IMR-90 (cell line): ENCODE data around the gene SLC25A52. TPM values are rescaled to one million over a fixed set of nuclear protein-coding genes. Genes with fewer than 3 reads are reported as not detected.

Experiments used
- ATAC-seq: fragments of 200-7000 bp; cut with Tn5 transposase; 2 replicates; pipeline ENCODE4 v1.9.1; 2020; ENCODE audit warnings: low read depth, mild to moderate bottlenecking, moderate library complexity
- BruUV-seq: library from RNA; stranded (reverse); fragments of 400-500 nt; replicated peaks from 2 replicates; lab custom pipeline; 2021; lab: Mats Ljungman, UMichigan
- CTCF ChIA-PET: fragments of 300-600 bp; formaldehyde crosslinking; extraction: SDS; loops from one replicate; lab custom pipeline; 2021; ENCODE audit warnings: antibody characterized with exemption; lab: Yijun Ruan, JAX
- POLR2A ChIA-PET: fragments of 300-600 bp; sonication (Branson Sonifier 250); formaldehyde crosslinking; loops from one replicate; lab custom pipeline; 2022; ENCODE audit warnings: antibody characterized with exemption; ENCODE audit not compliant: unreplicated experiment; lab: Charles Lee
- DNase-seq: peaks from one replicate; pipeline ENCODE4 v3.0.0; 2013
- H2AFZ ChIP-seq: replicated peaks from 2 replicates; pipeline ENCODE3; 2013; ENCODE audit warnings: low read length, mild to moderate bottlenecking; ENCODE audit not compliant: poor library complexity
- H2AK5ac ChIP-seq: 2 replicates; pipeline ENCODE4 v1.6.1; 2013; ENCODE audit warnings: low read depth, low read length, inconsistent platforms
- H2AK9ac ChIP-seq: replicated peaks from 2 replicates; pipeline ENCODE3; 2013; ENCODE audit warnings: mild to moderate bottlenecking, low read depth, low read length, moderate library complexity; ENCODE audit not compliant: poor library complexity
- H2BK120ac ChIP-seq: 2 replicates; pipeline ENCODE4 v1.6.1; 2013; ENCODE audit warnings: low read depth, low read length, inconsistent platforms
- H2BK15ac ChIP-seq: 3 replicates; pipeline ENCODE4 v1.6.1; 2013; ENCODE audit warnings: low read depth, low read length, inconsistent platforms
- H2BK20ac ChIP-seq: 2 replicates; pipeline ENCODE4 v1.6.1; 2013; ENCODE audit warnings: low read depth, mild to moderate bottlenecking, inconsistent platforms, low read length, moderate library complexity
- H2BK5ac ChIP-seq: 2 replicates; pipeline ENCODE4 v1.6.1; 2013; ENCODE audit warnings: mild to moderate bottlenecking, low read depth, low read length, inconsistent platforms; ENCODE audit not compliant: poor library complexity, severe bottlenecking
- H3K14ac ChIP-seq: replicated peaks from 2 replicates; pipeline ENCODE4 v1.6.1; 2013; ENCODE audit warnings: low read depth, low read length, inconsistent platforms
- H3K18ac ChIP-seq: 2 replicates; pipeline ENCODE4 v1.6.1; 2013; ENCODE audit warnings: low read depth, low read length, control low read depth
- H3K23ac ChIP-seq: 2 replicates; pipeline ENCODE4 v1.6.1; 2013; ENCODE audit warnings: low read depth, low read length, inconsistent platforms
- H3K27ac ChIP-seq: 2 replicates; pipeline ENCODE4 v1.5.1; 2013; ENCODE audit warnings: mild to moderate bottlenecking, control low read depth, low read length; ENCODE audit not compliant: insufficient read depth
- H3K27me3 ChIP-seq: 2 replicates; pipeline ENCODE4 v1.6.1; 2013; ENCODE audit warnings: low read length; ENCODE audit not compliant: control insufficient read depth, insufficient read depth
- H3K36me3 ChIP-seq: 2 replicates; pipeline ENCODE4 v1.6.1; 2013; ENCODE audit warnings: low read length, mixed read lengths; ENCODE audit not compliant: control insufficient read depth, insufficient read depth
- H3K4ac ChIP-seq: 2 replicates; pipeline ENCODE4 v1.6.1; 2013; ENCODE audit warnings: low read depth, low read length, inconsistent platforms
- H3K4me1 ChIP-seq: 2 replicates; pipeline ENCODE4 v1.6.1; 2013; ENCODE audit warnings: low read length, mixed read lengths; ENCODE audit not compliant: control insufficient read depth, insufficient read depth
- H3K4me2 ChIP-seq: 2 replicates; pipeline ENCODE4 v1.6.1; 2013; ENCODE audit warnings: low read depth, mild to moderate bottlenecking, control low read depth, low read length, moderate library complexity
- H3K4me3 ChIP-seq: 2 replicates; pipeline ENCODE4 v1.5.1; 2013; ENCODE audit warnings: low read depth, mild to moderate bottlenecking, control low read depth, low read length, moderate library complexity; ENCODE audit not compliant: insufficient read depth
- H3K56ac ChIP-seq: 2 replicates; pipeline ENCODE4 v1.6.1; 2013; ENCODE audit warnings: low read length, inconsistent platforms; ENCODE audit not compliant: insufficient read depth; ENCODE audit errors: extremely low read depth
- H3K79me1 ChIP-seq, 2 experiments: 2 replicates each; pipeline ENCODE4 v1.6.1; 2013; ENCODE audit warnings: low read length in 2 of 2, inconsistent platforms in 1 of 2, low read depth in 1 of 2
- H3K9ac ChIP-seq: 2 replicates; pipeline ENCODE4 v1.6.1; 2013; ENCODE audit warnings: low read depth, low read length, control low read depth
- H3K9me1 ChIP-seq: 2 replicates; pipeline ENCODE4 v1.6.1; 2013; ENCODE audit warnings: low read length, inconsistent platforms; ENCODE audit not compliant: insufficient read depth
- H3K9me3 ChIP-seq: 2 replicates; pipeline ENCODE4 v1.6.1; 2013; ENCODE audit warnings: low read length; ENCODE audit not compliant: control insufficient read depth, insufficient read depth
- H4K20me1 ChIP-seq: 2 replicates; pipeline ENCODE4 v1.6.1; 2013; ENCODE audit warnings: low read length, inconsistent platforms; ENCODE audit not compliant: insufficient read depth
- H4K5ac ChIP-seq: 2 replicates; pipeline ENCODE4 v1.6.1; 2013; ENCODE audit warnings: mild to moderate bottlenecking, low read depth, low read length, control low read depth
- H4K8ac ChIP-seq, 2 experiments: 2 replicates each; pipeline ENCODE4 v1.6.1; 2013; ENCODE audit warnings: low read depth in 2 of 2, low read length in 2 of 2, control low read depth in 1 of 2, inconsistent platforms in 1 of 2
- H4K91ac ChIP-seq: 2 replicates; pipeline ENCODE4 v1.6.1; 2013; ENCODE audit warnings: low read depth, low read length, inconsistent platforms; ENCODE audit not compliant: insufficient read depth
- BHLHE40 ChIP-seq: fragments of 150-350 bp; IDR thresholded peaks from 2 replicates; pipeline ENCODE4 v1.6.1; 2016; ENCODE audit warnings: mild to moderate bottlenecking, low read depth, low read length
- CEBPB ChIP-seq: IDR thresholded peaks from 2 replicates; pipeline ENCODE4 v1.6.1; 2012; ENCODE audit warnings: low read depth, low read length, improper control_type of control experiment
- CHD1 ChIP-seq: IDR thresholded peaks from 2 replicates; pipeline ENCODE4 v1.6.1; 2012; ENCODE audit warnings: low read depth, low read length, improper control_type of control experiment
- FOS ChIP-seq: fragments of 150-350 bp; IDR thresholded peaks from 2 replicates; pipeline ENCODE4 v1.6.1; 2016; ENCODE audit warnings: low read depth, low read length
- MAFK ChIP-seq: IDR thresholded peaks from 2 replicates; pipeline ENCODE4 v1.6.1; 2012; ENCODE audit warnings: low read depth, low read length, improper control_type of control experiment
- MAZ ChIP-seq: IDR thresholded peaks from 2 replicates; pipeline ENCODE4 v1.6.1; 2012; ENCODE audit warnings: low read depth, mild to moderate bottlenecking, low read length, improper control_type of control experiment, moderate library complexity, borderline replicate concordance
- MXI1 ChIP-seq: IDR thresholded peaks from 2 replicates; pipeline ENCODE4 v1.6.1; 2012; ENCODE audit warnings: low read depth, mild to moderate bottlenecking, low read length, moderate library complexity, borderline replicate concordance
- NFE2L2 ChIP-seq: fragments of 150-350 bp; IDR thresholded peaks from 2 replicates; pipeline ENCODE4 v1.6.1; 2016; ENCODE audit warnings: low read depth, mild to moderate bottlenecking, low read length
- POLR2A ChIP-seq: IDR thresholded peaks from 2 replicates; pipeline ENCODE4 v1.6.1; 2012; ENCODE audit warnings: mild to moderate bottlenecking, low read depth, low read length
- RAD21 ChIP-seq: IDR thresholded peaks from 2 replicates; pipeline ENCODE4 v1.6.1; 2012; ENCODE audit warnings: low read length, improper control_type of control experiment
- RCOR1 ChIP-seq: IDR thresholded peaks from 2 replicates; pipeline ENCODE4 v1.6.1; 2012; ENCODE audit warnings: mild to moderate bottlenecking, low read length, improper control_type of control experiment; ENCODE audit not compliant: insufficient replicate concordance
- RFX5 ChIP-seq: IDR thresholded peaks from 2 replicates; pipeline ENCODE4 v1.8.0; 2012; ENCODE audit warnings: low read depth, mild to moderate bottlenecking, low read length, moderate library complexity
- SMC3 ChIP-seq: fragments of 150-350 bp; IDR thresholded peaks from 2 replicates; pipeline ENCODE4 v1.6.1; 2016; ENCODE audit warnings: low read depth, mild to moderate bottlenecking, antibody characterized with exemption, low read length, moderate library complexity
- WGBS, 2 experiments: methylation state at CpG; one replicate each; pipeline versions ENCODE4 v1.1.5 to v1.1.7; 2013; ENCODE audit warnings: missing lambda C conversion rate in 2 of 2; ENCODE audit not compliant: insufficient read length in 1 of 2; ENCODE audit errors: extremely low coverage in 2 of 2; 5-methylcytosine and 5-hydroxymethylcytosine counted together
- dilution Hi-C: fragments of 300-500 bp; cut with HindIII; formaldehyde crosslinking; loops from one replicate; pipeline ENCODE4 v1.14.3; 2018; ENCODE audit warnings: low sequenced_read_pairs; ENCODE audit not compliant: unreplicated experiment
- in situ Hi-C: fragments of 300-500 bp; cut with MboI; formaldehyde crosslinking; loops from 3 replicates; pipeline ENCODE4 v1.14.3; 2019; ENCODE audit warnings: low sequenced_read_pairs, inconsistent platforms, mixed read lengths
- intact Hi-C: fragments of 100-400 bp; cut with micrococcal nuclease; formaldehyde crosslinking; loops from 2 replicates; pipeline ENCODE4 v1.10.0; 2022
- polyA plus RNA-seq, 3 experiments: library from polyadenylated mRNA; depleted of rRNA; stranded (reverse); fragments of >200 nt; gene quantifications; 2 replicates each; pipeline ENCODE4 v1.2.3, GENCODE V29; 2012; ENCODE audit warnings: low replicate concordance in 1 of 3
- total RNA-seq: library from RNA; depleted of rRNA; stranded (reverse); fragments of >200 nt; gene quantifications from 2 replicates; pipeline ENCODE4 v1.2.3, GENCODE V29; 2012
- TF ChIP-seq, protein P1 (sequence below): fragments of 150-350 bp; IDR thresholded peaks from 2 replicates; pipeline ENCODE4 v1.6.1; 2016; ENCODE audit warnings: low read depth, mild to moderate bottlenecking, low read length, moderate library complexity, borderline replicate concordance
- TF ChIP-seq, protein P2 (sequence below): conservative IDR thresholded peaks from 2 replicates; pipeline ENCODE4 v1.5.1; 2012; ENCODE audit warnings: mild to moderate bottlenecking, low read depth, low read length, improper control_type of control experiment
- TF ChIP-seq, protein P3 (sequence below): fragments of 150-350 bp; IDR thresholded peaks from 2 replicates; pipeline ENCODE4 v1.6.1; 2017; ENCODE audit warnings: mild to moderate bottlenecking, antibody characterized with exemption, low read length, low read depth

Gene SLC25A52
- total and polyA plus RNA-seq, 2 of the 4 experiments (the other 2 are of a cell fraction): not detected

DNA sequence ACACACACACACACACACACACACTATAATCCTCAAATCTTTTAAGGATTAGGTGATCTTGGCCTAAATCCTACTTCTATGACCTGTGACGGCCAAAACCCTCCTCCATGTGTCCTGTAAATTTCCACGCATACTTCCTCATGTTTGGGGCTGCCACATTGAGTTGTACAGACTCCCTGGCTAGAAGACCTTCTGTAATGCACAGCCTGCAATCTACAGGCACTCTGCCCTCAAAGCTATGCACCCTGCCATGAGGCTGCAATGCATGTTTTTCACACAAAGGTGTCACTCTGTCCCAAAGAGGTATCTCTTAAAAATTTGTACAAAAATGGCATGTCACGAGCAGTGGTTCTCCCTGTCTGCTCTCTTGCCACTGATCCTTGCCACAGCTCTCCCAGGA lies 49.9 kb downstream of the SLC25A52 start:
- no peak overlapping the region for H2AK9ac ChIP-seq
- H2AFZ ChIP-seq: no peak overlapping the region
- H3K9ac ChIP-seq: no peak overlapping the region
- no peak overlapping the region for H3K4me2 ChIP-seq
- no peak overlapping the region for H2BK20ac ChIP-seq
- H3K27ac ChIP-seq: no peak overlapping the region
- H3K79me1 ChIP-seq: no peaks in the 10 kb centered on the region
- H4K91ac ChIP-seq: no peak overlapping the region
- ATAC-seq (no peak), DNase-seq (no peak)
- H3K14ac ChIP-seq: no peak overlapping the region
- no peaks in the 10 kb centered on the region for H3K27me3 ChIP-seq
- no peak overlapping the region for H3K4me3 ChIP-seq
- intact Hi-C loops: no loop called here
- H3K36me3 ChIP-seq: no peaks in the 10 kb centered on the region
- no peaks in the 10 kb centered on the region for H3K9me3 ChIP-seq
- ChIA-PET POLR2A (no interaction called here), CTCF (interaction anchor here (0.6 kb wide), 1 partner anchor 127 kb away, joined by 3 read pairs; no protein-coding TSS in a partner anchor)
- no TSS peak for BruUV-seq
- no peaks in the 10 kb centered on the region for H3K4me1 ChIP-seq
- H2BK15ac ChIP-seq: no peak overlapping the region
- no peak for TF ChIP-seq POLR2A
- no peak for TF ChIP-seq BHLHE40
- TF ChIP-seq MXI1: no peak
- TF ChIP-seq, protein P1, sequence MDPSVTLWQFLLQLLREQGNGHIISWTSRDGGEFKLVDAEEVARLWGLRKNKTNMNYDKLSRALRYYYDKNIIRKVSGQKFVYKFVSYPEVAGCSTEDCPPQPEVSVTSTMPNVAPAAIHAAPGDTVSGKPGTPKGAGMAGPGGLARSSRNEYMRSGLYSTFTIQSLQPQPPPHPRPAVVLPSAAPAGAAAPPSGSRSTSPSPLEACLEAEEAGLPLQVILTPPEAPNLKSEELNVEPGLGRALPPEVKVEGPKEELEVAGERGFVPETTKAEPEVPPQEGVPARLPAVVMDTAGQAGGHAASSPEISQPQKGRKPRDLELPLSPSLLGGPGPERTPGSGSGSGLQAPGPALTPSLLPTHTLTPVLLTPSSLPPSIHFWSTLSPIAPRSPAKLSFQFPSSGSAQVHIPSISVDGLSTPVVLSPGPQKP: no peak
- TF ChIP-seq NFE2L2: no peak
- no peak for TF ChIP-seq FOS
- TF ChIP-seq CEBPB: no peak
- TF ChIP-seq, protein P2, sequence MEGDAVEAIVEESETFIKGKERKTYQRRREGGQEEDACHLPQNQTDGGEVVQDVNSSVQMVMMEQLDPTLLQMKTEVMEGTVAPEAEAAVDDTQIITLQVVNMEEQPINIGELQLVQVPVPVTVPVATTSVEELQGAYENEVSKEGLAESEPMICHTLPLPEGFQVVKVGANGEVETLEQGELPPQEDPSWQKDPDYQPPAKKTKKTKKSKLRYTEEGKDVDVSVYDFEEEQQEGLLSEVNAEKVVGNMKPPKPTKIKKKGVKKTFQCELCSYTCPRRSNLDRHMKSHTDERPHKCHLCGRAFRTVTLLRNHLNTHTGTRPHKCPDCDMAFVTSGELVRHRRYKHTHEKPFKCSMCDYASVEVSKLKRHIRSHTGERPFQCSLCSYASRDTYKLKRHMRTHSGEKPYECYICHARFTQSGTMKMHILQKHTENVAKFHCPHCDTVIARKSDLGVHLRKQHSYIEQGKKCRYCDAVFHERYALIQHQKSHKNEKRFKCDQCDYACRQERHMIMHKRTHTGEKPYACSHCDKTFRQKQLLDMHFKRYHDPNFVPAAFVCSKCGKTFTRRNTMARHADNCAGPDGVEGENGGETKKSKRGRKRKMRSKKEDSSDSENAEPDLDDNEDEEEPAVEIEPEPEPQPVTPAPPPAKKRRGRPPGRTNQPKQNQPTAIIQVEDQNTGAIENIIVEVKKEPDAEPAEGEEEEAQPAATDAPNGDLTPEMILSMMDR: no peak
- no peak for TF ChIP-seq RFX5
- no peak for TF ChIP-seq MAZ
- TF ChIP-seq, protein P3, sequence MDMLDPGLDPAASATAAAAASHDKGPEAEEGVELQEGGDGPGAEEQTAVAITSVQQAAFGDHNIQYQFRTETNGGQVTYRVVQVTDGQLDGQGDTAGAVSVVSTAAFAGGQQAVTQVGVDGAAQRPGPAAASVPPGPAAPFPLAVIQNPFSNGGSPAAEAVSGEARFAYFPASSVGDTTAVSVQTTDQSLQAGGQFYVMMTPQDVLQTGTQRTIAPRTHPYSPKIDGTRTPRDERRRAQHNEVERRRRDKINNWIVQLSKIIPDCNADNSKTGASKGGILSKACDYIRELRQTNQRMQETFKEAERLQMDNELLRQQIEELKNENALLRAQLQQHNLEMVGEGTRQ: no peak
- no peak for TF ChIP-seq RAD21
- no peak for TF ChIP-seq CHD1
- TF ChIP-seq SMC3: no peak
- no peak for TF ChIP-seq MAFK
- TF ChIP-seq RCOR1: no peak
- H2AK5ac ChIP-seq: no peak overlapping the region
- H3K23ac ChIP-seq: no peak overlapping the region
- H3K4ac ChIP-seq: no peak overlapping the region
- no peak overlapping the region for H3K18ac ChIP-seq
- no peak overlapping the region for H3K56ac ChIP-seq
- no peak overlapping the region for H2BK5ac ChIP-seq
- no peak overlapping the region for H4K5ac ChIP-seq
- no CpG with 5 or more reads among the region's 3 CpGs for WGBS, 2 experiments
- no peak overlapping the region for H2BK120ac ChIP-seq
- no peaks in the 10 kb centered on the region for H3K9me1 ChIP-seq
- dilution Hi-C loops: no loop called here
- in situ Hi-C loops: no loop called here
- H4K8ac ChIP-seq: no peak overlapping the region
- H4K20me1 ChIP-seq: no peaks in the 10 kb centered on the region
